HEK293 (cell line): ENCODE data around the gene NELL2.

Experiments
- CTCF ChIA-PET: fragments of 350-600 bp; formaldehyde crosslinking; extraction: SDS; loops from one replicate; lab custom pipeline; 2021; ENCODE audit warnings: antibody characterized with exemption; lab: Yijun Ruan, JAX
- POLR2A ChIA-PET: fragments of 300-600 bp; formaldehyde crosslinking; extraction: SDS; loops from one replicate; lab custom pipeline; 2020; ENCODE audit warnings: antibody characterized with exemption, inconsistent platforms; lab: Yijun Ruan, JAX
- H3K27ac ChIP-seq: fragments of 200-500 bp; sonication (Bioruptor generic); 2 replicates; pipeline ENCODE4 v1.5.1; 2014; ENCODE audit warnings: low read depth, low read length, control low read depth, inconsistent platforms; ENCODE audit errors: extremely low read depth
- H3K36me3 ChIP-seq, 2 experiments: fragments of 200-500 bp in 1 of 2; sonication (Bioruptor generic) in 1 of 2; 1 replicate in 1 of 2; 2 replicates in 1 of 2; pipeline ENCODE4 v1.5.1; 2014 to 2017; ENCODE audit warnings: inconsistent platforms in 2 of 2, low read length in 2 of 2; ENCODE audit not compliant: control insufficient read depth in 2 of 2, insufficient read depth in 1 of 2
- H3K4me1 ChIP-seq: fragments of 200-500 bp; sonication (Bioruptor generic); 2 replicates; pipeline ENCODE4 v1.5.1; 2014; ENCODE audit warnings: mild to moderate bottlenecking, low read length, inconsistent platforms; ENCODE audit not compliant: control insufficient read depth, insufficient read depth
- H3K4me3 ChIP-seq: 2 replicates; pipeline ENCODE4 v1.5.1; 2011; ENCODE audit warnings: low read depth, mild to moderate bottlenecking, control low read depth, low read length, moderate library complexity
- H3K9me3 ChIP-seq: fragments of 200-500 bp; sonication (Bioruptor generic); 2 replicates; pipeline ENCODE4 v1.5.1; 2014; ENCODE audit warnings: low read depth, low read length, inconsistent platforms; ENCODE audit not compliant: control insufficient read depth, insufficient read depth
- AEBP2 ChIP-seq: fragments of 450-650 bp; formaldehyde crosslinking; IDR thresholded peaks from 2 replicates; pipeline ENCODE4 v1.5.1; 2016; ENCODE audit warnings: missing biosample characterization, missing genetic modification characterization, borderline replicate concordance
- FEZF1 ChIP-seq: fragments of 450-650 bp; formaldehyde crosslinking; IDR thresholded peaks from 2 replicates; pipeline ENCODE4 v1.5.1; 2016; ENCODE audit warnings: missing biosample characterization, missing genetic modification characterization
- WT1 ChIP-seq: fragments of 450-650 bp; formaldehyde crosslinking; IDR thresholded peaks from 2 replicates; pipeline ENCODE4 v1.5.1; 2016; ENCODE audit warnings: missing biosample characterization, missing genetic modification characterization
- ZBTB17 ChIP-seq: fragments of 450-650 bp; formaldehyde crosslinking; IDR thresholded peaks from 2 replicates; pipeline ENCODE4 v1.5.1; 2016; ENCODE audit warnings: missing biosample characterization, missing genetic modification characterization
- ZBTB48 ChIP-seq: fragments of 450-650 bp; formaldehyde crosslinking; IDR thresholded peaks from 2 replicates; pipeline ENCODE4 v1.5.1; 2016; ENCODE audit warnings: missing biosample characterization, missing genetic modification characterization
- ZBTB7A ChIP-seq: fragments of 450-650 bp; formaldehyde crosslinking; IDR thresholded peaks from 2 replicates; pipeline ENCODE4 v1.5.1; 2016; ENCODE audit warnings: low read depth, missing biosample characterization, missing genetic modification characterization
- ZNF174 ChIP-seq: fragments of 450-650 bp; formaldehyde crosslinking; IDR thresholded peaks from 2 replicates; pipeline ENCODE4 v1.5.0; 2017; ENCODE audit warnings: missing biosample characterization, mild to moderate bottlenecking, missing genetic modification characterization
- ZNF274 ChIP-seq, 2 experiments: fragments of 200-500 bp in 1 of 2; fragments of 450-650 bp in 1 of 2; sonication (Bioruptor generic) in 1 of 2; formaldehyde crosslinking in 1 of 2; IDR thresholded peaks; 2 replicates each; pipeline versions ENCODE4 v1.5.1 to v1.6.1; 2014 to 2016; ENCODE audit warnings: borderline replicate concordance in 1 of 2, inconsistent platforms in 1 of 2, low read length in 1 of 2, missing biosample characterization in 1 of 2, missing genetic modification characterization in 1 of 2
- ZNF292 ChIP-seq: fragments of 450-650 bp; formaldehyde crosslinking; IDR thresholded peaks from 2 replicates; pipeline ENCODE4 v1.5.1; 2016; ENCODE audit warnings: low read depth, missing biosample characterization, missing genetic modification characterization, borderline replicate concordance
- ZNF335 ChIP-seq: fragments of 450-650 bp; formaldehyde crosslinking; conservative IDR thresholded peaks from 2 replicates; pipeline ENCODE4 v1.5.1; 2016; ENCODE audit warnings: missing biosample characterization, missing genetic modification characterization
- ZNF514 ChIP-seq: fragments of 450-650 bp; formaldehyde crosslinking; IDR thresholded peaks from 2 replicates; pipeline ENCODE4 v1.5.1; 2016; ENCODE audit warnings: missing biosample characterization, missing genetic modification characterization
- ZNF529 ChIP-seq: fragments of 450-650 bp; formaldehyde crosslinking; IDR thresholded peaks from 2 replicates; pipeline ENCODE4 v1.5.1; 2017; ENCODE audit warnings: missing genetic modification characterization, missing biosample characterization; ENCODE audit not compliant: insufficient replicate concordance
- ZNF571 ChIP-seq: fragments of 450-650 bp; formaldehyde crosslinking; IDR thresholded peaks from 2 replicates; pipeline ENCODE4 v1.5.0; 2017; ENCODE audit warnings: missing biosample characterization, missing genetic modification characterization
- ZNF624 ChIP-seq: fragments of 450-650 bp; formaldehyde crosslinking; IDR thresholded peaks from 2 replicates; pipeline ENCODE4 v1.5.1; 2017; ENCODE audit warnings: missing biosample characterization, missing genetic modification characterization
- ZNF629 ChIP-seq: fragments of 450-650 bp; formaldehyde crosslinking; IDR thresholded peaks from 2 replicates; pipeline ENCODE4 v1.5.1; 2017; ENCODE audit warnings: missing biosample characterization, missing genetic modification characterization
- ZNF639 ChIP-seq: fragments of 450-650 bp; formaldehyde crosslinking; IDR thresholded peaks from 2 replicates; pipeline ENCODE4 v1.5.1; 2016; ENCODE audit warnings: missing biosample characterization, missing genetic modification characterization
- ZNF707 ChIP-seq: fragments of 450-650 bp; formaldehyde crosslinking; IDR thresholded peaks from 2 replicates; pipeline ENCODE4 v1.5.1; 2016; ENCODE audit warnings: missing biosample characterization, missing genetic modification characterization
- ZNF843 ChIP-seq: fragments of 450-650 bp; formaldehyde crosslinking; IDR thresholded peaks from 2 replicates; pipeline ENCODE4 v1.5.1; 2016; ENCODE audit warnings: missing biosample characterization, missing genetic modification characterization
- ZSCAN4 ChIP-seq: fragments of 450-650 bp; formaldehyde crosslinking; IDR thresholded peaks from 2 replicates; pipeline ENCODE4 v1.5.1; 2017; ENCODE audit warnings: missing biosample characterization, missing genetic modification characterization
- TF ChIP-seq, protein P1 (sequence below): IDR thresholded peaks from 2 replicates; pipeline ENCODE4 v1.6.1; 2011; ENCODE audit warnings: mild to moderate bottlenecking, low read depth, low read length, borderline replicate concordance
- TF ChIP-seq, protein P2 (sequence below): fragments of 450-650 bp; formaldehyde crosslinking; IDR thresholded peaks from 2 replicates; pipeline ENCODE4 v1.5.1; 2017; ENCODE audit warnings: missing biosample characterization, missing genetic modification characterization
- TF ChIP-seq, protein P3 (sequence below): fragments of 450-650 bp; formaldehyde crosslinking; IDR thresholded peaks from 2 replicates; pipeline ENCODE4 v1.5.1; 2016; ENCODE audit warnings: missing biosample characterization, missing genetic modification characterization, borderline replicate concordance

Gene NELL2

GRCh38 chr12:44779766-44780165, 96.3 kb downstream of the NELL2 start:
- no peaks in the 10 kb centered on the region for H3K36me3 ChIP-seq
- no peaks in the 10 kb centered on the region for H3K9me3 ChIP-seq
- H3K4me1 ChIP-seq, result no peaks in the 10 kb centered on the region
- H3K4me3 ChIP-seq, result no peak overlapping the region
- POLR2A ChIA-PET, result no interaction called here
- CTCF ChIA-PET, result no interaction called here
- no peak for TF ChIP-seq ZNF174 (tag by site-specific recombination)
- TF ChIP-seq ZNF292 (tag by site-specific recombination), result no peak
- TF ChIP-seq, protein P1, sequence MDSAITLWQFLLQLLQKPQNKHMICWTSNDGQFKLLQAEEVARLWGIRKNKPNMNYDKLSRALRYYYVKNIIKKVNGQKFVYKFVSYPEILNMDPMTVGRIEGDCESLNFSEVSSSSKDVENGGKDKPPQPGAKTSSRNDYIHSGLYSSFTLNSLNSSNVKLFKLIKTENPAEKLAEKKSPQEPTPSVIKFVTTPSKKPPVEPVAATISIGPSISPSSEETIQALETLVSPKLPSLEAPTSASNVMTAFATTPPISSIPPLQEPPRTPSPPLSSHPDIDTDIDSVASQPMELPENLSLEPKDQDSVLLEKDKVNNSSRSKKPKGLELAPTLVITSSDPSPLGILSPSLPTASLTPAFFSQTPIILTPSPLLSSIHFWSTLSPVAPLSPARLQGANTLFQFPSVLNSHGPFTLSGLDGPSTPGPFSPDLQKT, result no peak
- TF ChIP-seq, protein P2, sequence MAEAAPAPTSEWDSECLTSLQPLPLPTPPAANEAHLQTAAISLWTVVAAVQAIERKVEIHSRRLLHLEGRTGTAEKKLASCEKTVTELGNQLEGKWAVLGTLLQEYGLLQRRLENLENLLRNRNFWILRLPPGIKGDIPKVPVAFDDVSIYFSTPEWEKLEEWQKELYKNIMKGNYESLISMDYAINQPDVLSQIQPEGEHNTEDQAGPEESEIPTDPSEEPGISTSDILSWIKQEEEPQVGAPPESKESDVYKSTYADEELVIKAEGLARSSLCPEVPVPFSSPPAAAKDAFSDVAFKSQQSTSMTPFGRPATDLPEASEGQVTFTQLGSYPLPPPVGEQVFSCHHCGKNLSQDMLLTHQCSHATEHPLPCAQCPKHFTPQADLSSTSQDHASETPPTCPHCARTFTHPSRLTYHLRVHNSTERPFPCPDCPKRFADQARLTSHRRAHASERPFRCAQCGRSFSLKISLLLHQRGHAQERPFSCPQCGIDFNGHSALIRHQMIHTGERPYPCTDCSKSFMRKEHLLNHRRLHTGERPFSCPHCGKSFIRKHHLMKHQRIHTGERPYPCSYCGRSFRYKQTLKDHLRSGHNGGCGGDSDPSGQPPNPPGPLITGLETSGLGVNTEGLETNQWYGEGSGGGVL (tag by site-specific recombination), result no peak
- no peak for TF ChIP-seq ZNF274 (IDR thresholded peaks at IDR 0.05; ENCODE audit: low read length)
- TF ChIP-seq ZNF274 (tag by site-specific recombination; IDR thresholded peaks at IDR 0.05; ENCODE audit: borderline replicate concordance), result no peak
- TF ChIP-seq FEZF1 (tag by site-specific recombination), result no peak
- TF ChIP-seq, protein P3, sequence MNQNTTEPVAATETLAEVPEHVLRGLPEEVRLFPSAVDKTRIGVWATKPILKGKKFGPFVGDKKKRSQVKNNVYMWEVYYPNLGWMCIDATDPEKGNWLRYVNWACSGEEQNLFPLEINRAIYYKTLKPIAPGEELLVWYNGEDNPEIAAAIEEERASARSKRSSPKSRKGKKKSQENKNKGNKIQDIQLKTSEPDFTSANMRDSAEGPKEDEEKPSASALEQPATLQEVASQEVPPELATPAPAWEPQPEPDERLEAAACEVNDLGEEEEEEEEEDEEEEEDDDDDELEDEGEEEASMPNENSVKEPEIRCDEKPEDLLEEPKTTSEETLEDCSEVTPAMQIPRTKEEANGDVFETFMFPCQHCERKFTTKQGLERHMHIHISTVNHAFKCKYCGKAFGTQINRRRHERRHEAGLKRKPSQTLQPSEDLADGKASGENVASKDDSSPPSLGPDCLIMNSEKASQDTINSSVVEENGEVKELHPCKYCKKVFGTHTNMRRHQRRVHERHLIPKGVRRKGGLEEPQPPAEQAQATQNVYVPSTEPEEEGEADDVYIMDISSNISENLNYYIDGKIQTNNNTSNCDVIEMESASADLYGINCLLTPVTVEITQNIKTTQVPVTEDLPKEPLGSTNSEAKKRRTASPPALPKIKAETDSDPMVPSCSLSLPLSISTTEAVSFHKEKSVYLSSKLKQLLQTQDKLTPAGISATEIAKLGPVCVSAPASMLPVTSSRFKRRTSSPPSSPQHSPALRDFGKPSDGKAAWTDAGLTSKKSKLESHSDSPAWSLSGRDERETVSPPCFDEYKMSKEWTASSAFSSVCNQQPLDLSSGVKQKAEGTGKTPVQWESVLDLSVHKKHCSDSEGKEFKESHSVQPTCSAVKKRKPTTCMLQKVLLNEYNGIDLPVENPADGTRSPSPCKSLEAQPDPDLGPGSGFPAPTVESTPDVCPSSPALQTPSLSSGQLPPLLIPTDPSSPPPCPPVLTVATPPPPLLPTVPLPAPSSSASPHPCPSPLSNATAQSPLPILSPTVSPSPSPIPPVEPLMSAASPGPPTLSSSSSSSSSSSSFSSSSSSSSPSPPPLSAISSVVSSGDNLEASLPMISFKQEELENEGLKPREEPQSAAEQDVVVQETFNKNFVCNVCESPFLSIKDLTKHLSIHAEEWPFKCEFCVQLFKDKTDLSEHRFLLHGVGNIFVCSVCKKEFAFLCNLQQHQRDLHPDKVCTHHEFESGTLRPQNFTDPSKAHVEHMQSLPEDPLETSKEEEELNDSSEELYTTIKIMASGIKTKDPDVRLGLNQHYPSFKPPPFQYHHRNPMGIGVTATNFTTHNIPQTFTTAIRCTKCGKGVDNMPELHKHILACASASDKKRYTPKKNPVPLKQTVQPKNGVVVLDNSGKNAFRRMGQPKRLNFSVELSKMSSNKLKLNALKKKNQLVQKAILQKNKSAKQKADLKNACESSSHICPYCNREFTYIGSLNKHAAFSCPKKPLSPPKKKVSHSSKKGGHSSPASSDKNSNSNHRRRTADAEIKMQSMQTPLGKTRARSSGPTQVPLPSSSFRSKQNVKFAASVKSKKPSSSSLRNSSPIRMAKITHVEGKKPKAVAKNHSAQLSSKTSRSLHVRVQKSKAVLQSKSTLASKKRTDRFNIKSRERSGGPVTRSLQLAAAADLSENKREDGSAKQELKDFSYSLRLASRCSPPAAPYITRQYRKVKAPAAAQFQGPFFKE (tag by site-specific recombination), result no peak
- no peak for TF ChIP-seq ZNF529 (tag by site-specific recombination)
- no peak for TF ChIP-seq ZNF571 (tag by site-specific recombination)
- no peak for TF ChIP-seq ZNF629 (tag by site-specific recombination)
- TF ChIP-seq ZNF843 (tag by site-specific recombination), result no peak
- no peak for TF ChIP-seq ZBTB17 (tag by site-specific recombination)
- no peak for TF ChIP-seq ZNF639 (tag by site-specific recombination)
- no peak for TF ChIP-seq ZNF335 (tag by site-specific recombination)
- TF ChIP-seq, all 188 proteins: peak for 0
- no peak overlapping the region for H3K27ac ChIP-seq

DNA sequence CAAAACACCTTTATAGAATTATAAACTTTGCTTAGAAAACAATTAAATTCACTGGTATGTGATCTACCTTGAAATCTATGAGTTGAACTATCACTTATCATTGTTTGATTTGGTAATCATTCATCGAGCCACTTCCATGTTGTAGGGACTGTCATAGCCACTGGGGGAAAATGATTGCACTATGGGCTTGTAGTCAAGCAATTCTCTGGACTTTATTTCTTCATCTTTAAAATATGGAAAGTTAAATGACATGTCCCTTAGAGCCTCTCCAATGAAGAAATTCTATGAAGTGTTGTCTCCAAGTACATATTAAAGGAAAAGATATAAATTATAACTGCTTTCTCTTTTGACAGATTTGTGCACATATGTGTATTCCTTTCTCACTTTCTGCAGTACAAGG, 97.3 kb downstream of the NELL2 start:
- Histone ChIP-seq H3K36me3 (no peaks in the 10 kb centered on the region), H3K4me3 (no peak overlapping the region), H3K9me3 (no peaks in the 10 kb centered on the region), H3K27ac (no peak overlapping the region), H3K4me1 (no peaks in the 10 kb centered on the region)
- POLR2A ChIA-PET, result no interaction called here
- CTCF ChIA-PET, result no interaction called here
- TF ChIP-seq ZNF707 (tag by site-specific recombination), result no peak
- no peak for TF ChIP-seq ZBTB7A (tag by site-specific recombination)
- TF ChIP-seq AEBP2 (tag by site-specific recombination), result no peak
- no peak for TF ChIP-seq WT1 (tag by site-specific recombination)
- TF ChIP-seq ZBTB48 (tag by site-specific recombination), result no peak
- TF ChIP-seq ZNF335 (tag by site-specific recombination), result no peak
- TF ChIP-seq ZNF624 (tag by site-specific recombination), result no peak
- no peak for TF ChIP-seq ZSCAN4
- TF ChIP-seq ZNF514 (tag by site-specific recombination), result no peak
